HEK293 (cell line): Measurements from ENCODE around the gene PRKCA.
A peak's percentile ranks its signal among the peaks of the same experiment; 100 is the strongest.

Source experiments
- CTCF ChIA-PET: fragments of 350-600 bp; formaldehyde crosslinking; extraction: SDS; loops from one replicate; lab custom pipeline; 2021; ENCODE audit warnings: antibody characterized with exemption; lab: Yijun Ruan, JAX
- POLR2A ChIA-PET: fragments of 300-600 bp; formaldehyde crosslinking; extraction: SDS; loops from one replicate; lab custom pipeline; 2020; ENCODE audit warnings: antibody characterized with exemption, inconsistent platforms; lab: Yijun Ruan, JAX
- H3K27ac ChIP-seq: fragments of 200-500 bp; sonication (Bioruptor generic); 2 replicates; pipeline ENCODE4 v1.5.1; 2014; ENCODE audit warnings: low read depth, low read length, control low read depth, inconsistent platforms; ENCODE audit errors: extremely low read depth
- H3K36me3 ChIP-seq, 2 experiments: fragments of 200-500 bp in 1 of 2; sonication (Bioruptor generic) in 1 of 2; 1 replicate in 1 of 2; 2 replicates in 1 of 2; pipeline ENCODE4 v1.5.1; 2014 to 2017; ENCODE audit warnings: inconsistent platforms in 2 of 2, low read length in 2 of 2; ENCODE audit not compliant: control insufficient read depth in 2 of 2, insufficient read depth in 1 of 2
- H3K4me1 ChIP-seq: fragments of 200-500 bp; sonication (Bioruptor generic); 2 replicates; pipeline ENCODE4 v1.5.1; 2014; ENCODE audit warnings: mild to moderate bottlenecking, low read length, inconsistent platforms; ENCODE audit not compliant: control insufficient read depth, insufficient read depth
- H3K4me3 ChIP-seq: 2 replicates; pipeline ENCODE4 v1.5.1; 2011; ENCODE audit warnings: low read depth, mild to moderate bottlenecking, control low read depth, low read length, moderate library complexity
- H3K9me3 ChIP-seq: fragments of 200-500 bp; sonication (Bioruptor generic); 2 replicates; pipeline ENCODE4 v1.5.1; 2014; ENCODE audit warnings: low read depth, low read length, inconsistent platforms; ENCODE audit not compliant: control insufficient read depth, insufficient read depth
- BCL11A ChIP-seq: fragments of 450-650 bp; formaldehyde crosslinking; IDR thresholded peaks from 2 replicates; pipeline ENCODE4 v1.5.1; 2016; ENCODE audit warnings: low read depth, missing biosample characterization, missing genetic modification characterization
- GFI1B ChIP-seq: fragments of 450-650 bp; formaldehyde crosslinking; IDR thresholded peaks from 2 replicates; pipeline ENCODE4 v1.5.1; 2016; ENCODE audit warnings: missing biosample characterization, missing genetic modification characterization
- IKZF3 ChIP-seq: fragments of 450-650 bp; IDR thresholded peaks from 2 replicates; pipeline ENCODE4 v1.5.0; 2018; ENCODE audit warnings: missing biosample characterization, mild to moderate bottlenecking, missing genetic modification characterization, moderate library complexity
- KLF1 ChIP-seq: fragments of 450-650 bp; formaldehyde crosslinking; IDR thresholded peaks from 2 replicates; pipeline ENCODE4 v1.5.1; 2016; ENCODE audit warnings: missing biosample characterization, missing genetic modification characterization
- MZF1 ChIP-seq: fragments of 450-650 bp; formaldehyde crosslinking; IDR thresholded peaks from 2 replicates; pipeline ENCODE4 v1.5.1; 2017; ENCODE audit warnings: missing biosample characterization, missing genetic modification characterization, borderline replicate concordance
- OSR2 ChIP-seq: fragments of 450-650 bp; formaldehyde crosslinking; IDR thresholded peaks from 2 replicates; pipeline ENCODE4 v1.5.1; 2016; ENCODE audit warnings: missing biosample characterization, missing genetic modification characterization
- PBX3 ChIP-seq: sonication (generic); formaldehyde crosslinking; IDR thresholded peaks from 2 replicates; pipeline ENCODE4 v1.8.1; 2022; ENCODE audit warnings: mild to moderate bottlenecking, moderate library complexity, missing genetic modification reagents
- PRDM10 ChIP-seq: fragments of 450-650 bp; formaldehyde crosslinking; IDR thresholded peaks from 2 replicates; pipeline ENCODE4 v1.5.1; 2016; ENCODE audit warnings: missing biosample characterization, missing genetic modification characterization
- ZBTB10 ChIP-seq: fragments of 450-650 bp; formaldehyde crosslinking; IDR thresholded peaks from 2 replicates; pipeline ENCODE4 v1.5.1; 2016; ENCODE audit warnings: missing biosample characterization, missing genetic modification characterization
- ZBTB17 ChIP-seq: fragments of 450-650 bp; formaldehyde crosslinking; IDR thresholded peaks from 2 replicates; pipeline ENCODE4 v1.5.1; 2016; ENCODE audit warnings: missing biosample characterization, missing genetic modification characterization
- ZBTB20 ChIP-seq: fragments of 450-650 bp; formaldehyde crosslinking; IDR thresholded peaks from 2 replicates; pipeline ENCODE4 v1.5.1; 2016; ENCODE audit warnings: missing biosample characterization, missing genetic modification characterization
- ZIC2 ChIP-seq: fragments of 450-650 bp; formaldehyde crosslinking; IDR thresholded peaks from 2 replicates; pipeline ENCODE4 v1.5.1; 2016; ENCODE audit warnings: missing biosample characterization, missing genetic modification characterization
- ZNF140 ChIP-seq: fragments of 450-650 bp; formaldehyde crosslinking; IDR thresholded peaks from 2 replicates; pipeline ENCODE4 v1.5.1; 2016; ENCODE audit warnings: missing biosample characterization, missing genetic modification characterization
- ZNF16 ChIP-seq: fragments of 450-650 bp; formaldehyde crosslinking; IDR thresholded peaks from 2 replicates; pipeline ENCODE4 v1.5.1; 2016; ENCODE audit warnings: low read depth, missing biosample characterization, missing genetic modification characterization
- ZNF169 ChIP-seq: fragments of 450-650 bp; formaldehyde crosslinking; IDR thresholded peaks from 2 replicates; pipeline ENCODE4 v1.5.1; 2016; ENCODE audit warnings: missing biosample characterization, missing genetic modification characterization
- ZNF211 ChIP-seq: fragments of 450-650 bp; formaldehyde crosslinking; IDR thresholded peaks from 2 replicates; pipeline ENCODE4 v1.5.1; 2016; ENCODE audit warnings: low read depth, missing biosample characterization, missing genetic modification characterization
- ZNF24 ChIP-seq: fragments of 450-650 bp; formaldehyde crosslinking; IDR thresholded peaks from 2 replicates; pipeline ENCODE4 v1.5.1; 2016; ENCODE audit warnings: missing biosample characterization, missing genetic modification characterization
- ZNF302 ChIP-seq: fragments of 450-650 bp; formaldehyde crosslinking; IDR thresholded peaks from 2 replicates; pipeline ENCODE4 v1.5.1; 2016; ENCODE audit warnings: missing biosample characterization, missing genetic modification characterization, low read depth
- ZNF48 ChIP-seq: fragments of 450-650 bp; formaldehyde crosslinking; IDR thresholded peaks from 2 replicates; pipeline ENCODE4 v1.5.1; 2016; ENCODE audit warnings: missing biosample characterization, missing genetic modification characterization
- ZNF513 ChIP-seq: fragments of 450-650 bp; IDR thresholded peaks from 2 replicates; pipeline ENCODE4 v1.5.1; 2018; ENCODE audit warnings: missing biosample characterization, missing genetic modification characterization
- ZNF548 ChIP-seq: fragments of 450-650 bp; formaldehyde crosslinking; IDR thresholded peaks from 2 replicates; pipeline ENCODE4 v1.5.1; 2016; ENCODE audit warnings: missing biosample characterization, missing genetic modification characterization
- ZNF660 ChIP-seq: fragments of 450-650 bp; IDR thresholded peaks from 2 replicates; pipeline ENCODE4 v1.5.1; 2018; ENCODE audit warnings: missing biosample characterization, mild to moderate bottlenecking, missing genetic modification characterization
- ZNF747 ChIP-seq: fragments of 450-650 bp; formaldehyde crosslinking; IDR thresholded peaks from 2 replicates; pipeline ENCODE4 v1.5.1; 2016; ENCODE audit warnings: missing biosample characterization, missing genetic modification characterization
- ZNF76 ChIP-seq: fragments of 450-650 bp; formaldehyde crosslinking; IDR thresholded peaks from 2 replicates; pipeline ENCODE4; 2016; ENCODE audit warnings: low read depth, missing biosample characterization, missing genetic modification characterization, borderline replicate concordance
- ZXDB ChIP-seq: fragments of 450-650 bp; formaldehyde crosslinking; IDR thresholded peaks from 2 replicates; pipeline ENCODE4 v1.5.1; 2016; ENCODE audit warnings: missing biosample characterization, missing genetic modification characterization

Gene PRKCA

GRCh38 chr17:66577041-66577440, 274.6 kb downstream of the PRKCA start (continued):
- TF ChIP-seq ZNF747 (tag by site-specific recombination) (no peak), MZF1 (tag by site-specific recombination) (no peak)

GRCh38 chr17:66578781-66579489, 276.5 kb downstream of the PRKCA start:
- ChIA-PET POLR2A (no interaction called here), CTCF (interaction anchor here (0.5 to 1.2 kb wide), 2 partner anchors 11 to 1313 kb away, joined by 3 to 4 read pairs; no protein-coding TSS in a partner anchor)
- Histone ChIP-seq H3K4me3 (no peak overlapping the region), H3K36me3 (no peaks in the 10 kb centered on the region), H3K27ac (no peak overlapping the region), H3K4me1 (peaks cover 18% of the 10 kb centered on the region), H3K9me3 (no peaks in the 10 kb centered on the region; the same call in 1 of the 2 replicates)
- TF ChIP-seq ZIC2 = peak; percentile 53
- TF ChIP-seq ZNF211 = no peak
- 0 out of 2 replicates have a peak, but pooled peaks have one; percentile 11 for TF ChIP-seq ZBTB20

- H3K27ac ChIP-seq = no peak overlapping the region
- ChIA-PET CTCF (interaction anchor here (0.5 to 1.2 kb wide), 4 partner anchors 11 to 290 kb away, joined by 3 to 4 read pairs (median 4); no protein-coding TSS in a partner anchor), POLR2A (no interaction called here)
- TF ChIP-seq BCL11A (no peak), KLF1 (tag by site-specific recombination) (no peak), ZNF16 (tag by site-specific recombination) (no peak), PBX3 (no peak), ZNF548 (tag by site-specific recombination) (peak; percentile 79; the same call in 1 of the 2 replicates), OSR2 (no peak), ZNF76 (no peak), ZNF140 (tag by site-specific recombination) (no peak), ZNF24 (tag by site-specific recombination) (no peak), ZNF302 (tag by site-specific recombination) (no peak), GFI1B (tag by site-specific recombination) (no peak), ZBTB17 (tag by site-specific recombination) (peak; percentile 42; the same call in 1 of the 2 replicates), PRDM10 (tag by site-specific recombination) (peak; percentile 45; the same call in 1 of the 2 replicates), ZNF169 (tag by site-specific recombination) (no peak), ZXDB (tag by site-specific recombination) (no peak), ZNF660 (tag by site-specific recombination) (no peak), ZBTB10 (tag by site-specific recombination) (no peak), IKZF3 (tag by site-specific recombination) (no peak), ZIC2 (no peak), ZNF48 (no peak), ZNF513 (no peak)
Observed at GRCh38 chr17:66579556-66579955, 277.1 kb downstream of the PRKCA start.

More at GRCh38 chr17:66579556-66579955, 277.1 kb downstream of the PRKCA start:
- Histone ChIP-seq H3K36me3 (no peaks in the 10 kb centered on the region), H3K4me1 (peaks cover 18% of the 10 kb centered on the region), H3K4me3 (no peak overlapping the region), H3K9me3 (no peaks in the 10 kb centered on the region; the same call in 1 of the 2 replicates)
